IMR-90 (cell line): ENCODE measurements around the gene PRR13. TPM values are rescaled to one million over a fixed set of nuclear protein-coding genes. Genes with fewer than 3 reads are reported as not detected.

Experiments used
- ATAC-seq: fragments of 200-7000 bp; cut with Tn5 transposase; 2 replicates; pipeline ENCODE4 v1.9.1; 2020; ENCODE audit warnings: low read depth, mild to moderate bottlenecking, moderate library complexity
- BruUV-seq: library from RNA; stranded (reverse); fragments of 400-500 nt; replicated peaks from 2 replicates; lab custom pipeline; 2021; lab: Mats Ljungman, UMichigan
- CTCF ChIA-PET: fragments of 300-600 bp; formaldehyde crosslinking; extraction: SDS; loops from one replicate; lab custom pipeline; 2021; ENCODE audit warnings: antibody characterized with exemption; lab: Yijun Ruan, JAX
- POLR2A ChIA-PET: fragments of 300-600 bp; sonication (Branson Sonifier 250); formaldehyde crosslinking; loops from one replicate; lab custom pipeline; 2022; ENCODE audit warnings: antibody characterized with exemption; ENCODE audit not compliant: unreplicated experiment; lab: Charles Lee
- DNase-seq: peaks from one replicate; pipeline ENCODE4 v3.0.0; 2013
- H2AFZ ChIP-seq: replicated peaks from 2 replicates; pipeline ENCODE3; 2013; ENCODE audit warnings: low read length, mild to moderate bottlenecking; ENCODE audit not compliant: poor library complexity
- H2AK5ac ChIP-seq: 2 replicates; pipeline ENCODE4 v1.6.1; 2013; ENCODE audit warnings: low read depth, low read length, inconsistent platforms
- H2AK9ac ChIP-seq: replicated peaks from 2 replicates; pipeline ENCODE3; 2013; ENCODE audit warnings: mild to moderate bottlenecking, low read depth, low read length, moderate library complexity; ENCODE audit not compliant: poor library complexity
- H2BK120ac ChIP-seq: 2 replicates; pipeline ENCODE4 v1.6.1; 2013; ENCODE audit warnings: low read depth, low read length, inconsistent platforms
- H2BK15ac ChIP-seq: 3 replicates; pipeline ENCODE4 v1.6.1; 2013; ENCODE audit warnings: low read depth, low read length, inconsistent platforms
- H2BK20ac ChIP-seq: 2 replicates; pipeline ENCODE4 v1.6.1; 2013; ENCODE audit warnings: low read depth, mild to moderate bottlenecking, inconsistent platforms, low read length, moderate library complexity
- H2BK5ac ChIP-seq: 2 replicates; pipeline ENCODE4 v1.6.1; 2013; ENCODE audit warnings: mild to moderate bottlenecking, low read depth, low read length, inconsistent platforms; ENCODE audit not compliant: poor library complexity, severe bottlenecking
- H3K14ac ChIP-seq: replicated peaks from 2 replicates; pipeline ENCODE4 v1.6.1; 2013; ENCODE audit warnings: low read depth, low read length, inconsistent platforms
- H3K18ac ChIP-seq: 2 replicates; pipeline ENCODE4 v1.6.1; 2013; ENCODE audit warnings: low read depth, low read length, control low read depth
- H3K23ac ChIP-seq: 2 replicates; pipeline ENCODE4 v1.6.1; 2013; ENCODE audit warnings: low read depth, low read length, inconsistent platforms
- H3K27ac ChIP-seq: 2 replicates; pipeline ENCODE4 v1.5.1; 2013; ENCODE audit warnings: mild to moderate bottlenecking, control low read depth, low read length; ENCODE audit not compliant: insufficient read depth
- H3K27me3 ChIP-seq: 2 replicates; pipeline ENCODE4 v1.6.1; 2013; ENCODE audit warnings: low read length; ENCODE audit not compliant: control insufficient read depth, insufficient read depth
- H3K36me3 ChIP-seq: 2 replicates; pipeline ENCODE4 v1.6.1; 2013; ENCODE audit warnings: low read length, mixed read lengths; ENCODE audit not compliant: control insufficient read depth, insufficient read depth
- H3K4ac ChIP-seq: 2 replicates; pipeline ENCODE4 v1.6.1; 2013; ENCODE audit warnings: low read depth, low read length, inconsistent platforms
- H3K4me1 ChIP-seq: 2 replicates; pipeline ENCODE4 v1.6.1; 2013; ENCODE audit warnings: low read length, mixed read lengths; ENCODE audit not compliant: control insufficient read depth, insufficient read depth
- H3K4me2 ChIP-seq: 2 replicates; pipeline ENCODE4 v1.6.1; 2013; ENCODE audit warnings: low read depth, mild to moderate bottlenecking, control low read depth, low read length, moderate library complexity
- H3K4me3 ChIP-seq: 2 replicates; pipeline ENCODE4 v1.5.1; 2013; ENCODE audit warnings: low read depth, mild to moderate bottlenecking, control low read depth, low read length, moderate library complexity; ENCODE audit not compliant: insufficient read depth
- H3K56ac ChIP-seq: 2 replicates; pipeline ENCODE4 v1.6.1; 2013; ENCODE audit warnings: low read length, inconsistent platforms; ENCODE audit not compliant: insufficient read depth; ENCODE audit errors: extremely low read depth
- H3K79me1 ChIP-seq, 2 experiments: 2 replicates each; pipeline ENCODE4 v1.6.1; 2013; ENCODE audit warnings: low read length in 2 of 2, inconsistent platforms in 1 of 2, low read depth in 1 of 2
- H3K9ac ChIP-seq: 2 replicates; pipeline ENCODE4 v1.6.1; 2013; ENCODE audit warnings: low read depth, low read length, control low read depth
- H3K9me1 ChIP-seq: 2 replicates; pipeline ENCODE4 v1.6.1; 2013; ENCODE audit warnings: low read length, inconsistent platforms; ENCODE audit not compliant: insufficient read depth
- H3K9me3 ChIP-seq: 2 replicates; pipeline ENCODE4 v1.6.1; 2013; ENCODE audit warnings: low read length; ENCODE audit not compliant: control insufficient read depth, insufficient read depth
- H4K20me1 ChIP-seq: 2 replicates; pipeline ENCODE4 v1.6.1; 2013; ENCODE audit warnings: low read length, inconsistent platforms; ENCODE audit not compliant: insufficient read depth
- H4K5ac ChIP-seq: 2 replicates; pipeline ENCODE4 v1.6.1; 2013; ENCODE audit warnings: mild to moderate bottlenecking, low read depth, low read length, control low read depth
- H4K8ac ChIP-seq, 2 experiments: 2 replicates each; pipeline ENCODE4 v1.6.1; 2013; ENCODE audit warnings: low read depth in 2 of 2, low read length in 2 of 2, control low read depth in 1 of 2, inconsistent platforms in 1 of 2
- H4K91ac ChIP-seq: 2 replicates; pipeline ENCODE4 v1.6.1; 2013; ENCODE audit warnings: low read depth, low read length, inconsistent platforms; ENCODE audit not compliant: insufficient read depth
- BHLHE40 ChIP-seq: fragments of 150-350 bp; IDR thresholded peaks from 2 replicates; pipeline ENCODE4 v1.6.1; 2016; ENCODE audit warnings: mild to moderate bottlenecking, low read depth, low read length
- CEBPB ChIP-seq: IDR thresholded peaks from 2 replicates; pipeline ENCODE4 v1.6.1; 2012; ENCODE audit warnings: low read depth, low read length, improper control_type of control experiment
- CHD1 ChIP-seq: IDR thresholded peaks from 2 replicates; pipeline ENCODE4 v1.6.1; 2012; ENCODE audit warnings: low read depth, low read length, improper control_type of control experiment
- CTCF ChIP-seq: conservative IDR thresholded peaks from 2 replicates; pipeline ENCODE4 v1.5.1; 2012; ENCODE audit warnings: mild to moderate bottlenecking, low read depth, low read length, improper control_type of control experiment
- ELK1 ChIP-seq: fragments of 150-350 bp; IDR thresholded peaks from 2 replicates; pipeline ENCODE4 v1.6.1; 2016; ENCODE audit warnings: low read depth, mild to moderate bottlenecking, low read length, moderate library complexity, borderline replicate concordance
- FOS ChIP-seq: fragments of 150-350 bp; IDR thresholded peaks from 2 replicates; pipeline ENCODE4 v1.6.1; 2016; ENCODE audit warnings: low read depth, low read length
- MAFK ChIP-seq: IDR thresholded peaks from 2 replicates; pipeline ENCODE4 v1.6.1; 2012; ENCODE audit warnings: low read depth, low read length, improper control_type of control experiment
- MAZ ChIP-seq: IDR thresholded peaks from 2 replicates; pipeline ENCODE4 v1.6.1; 2012; ENCODE audit warnings: low read depth, mild to moderate bottlenecking, low read length, improper control_type of control experiment, moderate library complexity, borderline replicate concordance
- MXI1 ChIP-seq: IDR thresholded peaks from 2 replicates; pipeline ENCODE4 v1.6.1; 2012; ENCODE audit warnings: low read depth, mild to moderate bottlenecking, low read length, moderate library complexity, borderline replicate concordance
- RAD21 ChIP-seq: IDR thresholded peaks from 2 replicates; pipeline ENCODE4 v1.6.1; 2012; ENCODE audit warnings: low read length, improper control_type of control experiment
- RCOR1 ChIP-seq: IDR thresholded peaks from 2 replicates; pipeline ENCODE4 v1.6.1; 2012; ENCODE audit warnings: mild to moderate bottlenecking, low read length, improper control_type of control experiment; ENCODE audit not compliant: insufficient replicate concordance
- SMC3 ChIP-seq: fragments of 150-350 bp; IDR thresholded peaks from 2 replicates; pipeline ENCODE4 v1.6.1; 2016; ENCODE audit warnings: low read depth, mild to moderate bottlenecking, antibody characterized with exemption, low read length, moderate library complexity
- USF2 ChIP-seq: fragments of 150-350 bp; IDR thresholded peaks from 2 replicates; pipeline ENCODE4 v1.6.1; 2017; ENCODE audit warnings: mild to moderate bottlenecking, antibody characterized with exemption, low read length, low read depth
- WGBS, 2 experiments: methylation state at CpG; one replicate each; pipeline versions ENCODE4 v1.1.5 to v1.1.7; 2013; ENCODE audit warnings: missing lambda C conversion rate in 2 of 2; ENCODE audit not compliant: insufficient read length in 1 of 2; ENCODE audit errors: extremely low coverage in 2 of 2; 5-methylcytosine and 5-hydroxymethylcytosine counted together
- dilution Hi-C: fragments of 300-500 bp; cut with HindIII; formaldehyde crosslinking; loops from one replicate; pipeline ENCODE4 v1.14.3; 2018; ENCODE audit warnings: low sequenced_read_pairs; ENCODE audit not compliant: unreplicated experiment
- in situ Hi-C: fragments of 300-500 bp; cut with MboI; formaldehyde crosslinking; loops from 3 replicates; pipeline ENCODE4 v1.14.3; 2019; ENCODE audit warnings: low sequenced_read_pairs, inconsistent platforms, mixed read lengths
- intact Hi-C: fragments of 100-400 bp; cut with micrococcal nuclease; formaldehyde crosslinking; loops from 2 replicates; pipeline ENCODE4 v1.10.0; 2022
- polyA plus RNA-seq, 3 experiments: library from polyadenylated mRNA; depleted of rRNA; stranded (reverse); fragments of >200 nt; gene quantifications; 2 replicates each; pipeline ENCODE4 v1.2.3, GENCODE V29; 2012; ENCODE audit warnings: low replicate concordance in 1 of 3
- total RNA-seq: library from RNA; depleted of rRNA; stranded (reverse); fragments of >200 nt; gene quantifications from 2 replicates; pipeline ENCODE4 v1.2.3, GENCODE V29; 2012

Gene PRR13
- total and polyA plus RNA-seq, 2 of the 4 experiments (the other 2 are of a cell fraction): 25.5 to 114 TPM

GRCh38 chr12:53425515-53426150 lies 15.9 kb upstream of the PRR13 start:
- WGBS, 2 experiments: 67% methylated on average over 4 of the region's 11 CpGs; no CpG with 5 or more reads in 1 of the 2 experiments
- DNase-seq: no peak

More at GRCh38 chr12:53425515-53426150, 15.9 kb upstream of the PRR13 start:
- Histone ChIP-seq H2BK5ac (no peak overlapping the region), H2BK15ac (no peak overlapping the region), H2AFZ (peak overlapping the region; percentile 40), H3K36me3 (no peaks in the 10 kb centered on the region), H3K9me1 (peaks cover 16% of the 10 kb centered on the region; the same call in 1 of the 2 replicates), H3K9ac (no peak overlapping the region), H3K27ac (no peak overlapping the region), H2BK120ac (no peak overlapping the region), H2AK5ac (no peak overlapping the region), H3K18ac (no peak overlapping the region), H3K79me1 (no peaks in the 10 kb centered on the region), H3K27me3 (peaks cover 10% of the 10 kb centered on the region; the same call in 1 of the 2 replicates), H3K4me1 (peaks cover 7% of the 10 kb centered on the region), H3K56ac (no peak overlapping the region), H4K91ac (no peak overlapping the region), H4K20me1 (peaks cover 6% of the 10 kb centered on the region), H2AK9ac (peak overlapping the region; percentile 47), H2BK20ac (no peak overlapping the region), H4K8ac (no peak overlapping the region), H4K5ac (no peak overlapping the region), H3K14ac (no peak overlapping the region), H3K4me3 (no peak overlapping the region), H3K4me2 (no peak overlapping the region), H3K4ac (no peak overlapping the region; the same call in 1 of the 2 replicates), H3K9me3 (no peaks in the 10 kb centered on the region), H3K23ac (no peak overlapping the region)
- no peak for ATAC-seq
- dilution Hi-C loops: no loop called here
- CTCF ChIA-PET: no interaction called here
- POLR2A ChIA-PET: no interaction called here
- in situ Hi-C loops: no loop called here
- no TSS peak for BruUV-seq
- intact Hi-C loops: no loop called here
- no peak for TF ChIP-seq SMC3
- TF ChIP-seq CTCF: no peak
- no peak for TF ChIP-seq ELK1
- TF ChIP-seq RCOR1: no peak
- TF ChIP-seq MAFK: no peak
- TF ChIP-seq RAD21: no peak
- no peak for TF ChIP-seq FOS
- TF ChIP-seq CEBPB: no peak
- no peak for TF ChIP-seq MAZ
- no peak for TF ChIP-seq MXI1
- no peak for TF ChIP-seq USF2
- TF ChIP-seq BHLHE40: no peak
- no peak for TF ChIP-seq CHD1
